Measurements from ENCODE around the gene DBT. TPM values are rescaled to one million over a fixed set of nuclear protein-coding genes. Genes with fewer than 3 reads are reported as not detected.
A peak's percentile ranks its signal among the peaks of the same experiment; 100 is the strongest.
"Not testable (repeated sequence)": the region's sequence is repeated elsewhere in the genome, so short reads cannot be mapped to it uniquely, and the experiment has no call there.

Gene DBT
- total RNA-seq, 1 donor from 2014 or later = 2.3 TPM

DNA sequence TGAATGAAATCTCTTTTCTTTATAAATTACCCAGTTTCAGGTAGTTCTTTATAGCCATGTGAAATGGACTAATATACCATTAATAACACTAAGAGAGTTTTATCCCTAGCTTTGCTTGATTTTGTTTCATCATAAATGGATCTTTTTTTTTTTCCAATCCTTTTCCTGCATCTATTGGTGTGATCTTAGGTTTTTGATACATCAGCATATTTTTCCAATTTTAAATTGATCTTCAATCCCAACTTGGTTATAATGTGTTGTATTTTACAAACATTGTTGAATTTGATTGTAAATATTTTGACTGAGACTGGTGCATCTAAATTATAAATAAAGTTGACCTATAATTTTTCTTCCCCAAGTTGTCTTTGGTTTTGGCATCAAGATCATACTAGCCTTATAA, 12.1 kb upstream of the DBT start:
- intact Hi-C loops (cut with DNase I) = no loop called here
- H3K9me3 ChIP-seq = no peaks in the 10 kb centered on the region
- no peaks in the 10 kb centered on the region for H3K36me3 ChIP-seq

GRCh38 chr1:100258427-100258826, 8.8 kb upstream of the DBT start:
- H3K27me3 ChIP-seq; H3K9me3 ChIP-seq; H3K4me3 ChIP-seq; intact Hi-C loops (cut with DNase I); H3K27ac ChIP-seq; H3K4me1 ChIP-seq; DNase-seq (ENCODE audit: low spot score in 2 of 2); H3K36me3 ChIP-seq: not testable (repeated sequence)

More for the DNA sequence above, 12.1 kb upstream of the DBT start:
- peaks cover 0 to 7% of the 10 kb centered on the region in 2 donors for H3K4me1 ChIP-seq
- TF ChIP-seq, protein P1, sequence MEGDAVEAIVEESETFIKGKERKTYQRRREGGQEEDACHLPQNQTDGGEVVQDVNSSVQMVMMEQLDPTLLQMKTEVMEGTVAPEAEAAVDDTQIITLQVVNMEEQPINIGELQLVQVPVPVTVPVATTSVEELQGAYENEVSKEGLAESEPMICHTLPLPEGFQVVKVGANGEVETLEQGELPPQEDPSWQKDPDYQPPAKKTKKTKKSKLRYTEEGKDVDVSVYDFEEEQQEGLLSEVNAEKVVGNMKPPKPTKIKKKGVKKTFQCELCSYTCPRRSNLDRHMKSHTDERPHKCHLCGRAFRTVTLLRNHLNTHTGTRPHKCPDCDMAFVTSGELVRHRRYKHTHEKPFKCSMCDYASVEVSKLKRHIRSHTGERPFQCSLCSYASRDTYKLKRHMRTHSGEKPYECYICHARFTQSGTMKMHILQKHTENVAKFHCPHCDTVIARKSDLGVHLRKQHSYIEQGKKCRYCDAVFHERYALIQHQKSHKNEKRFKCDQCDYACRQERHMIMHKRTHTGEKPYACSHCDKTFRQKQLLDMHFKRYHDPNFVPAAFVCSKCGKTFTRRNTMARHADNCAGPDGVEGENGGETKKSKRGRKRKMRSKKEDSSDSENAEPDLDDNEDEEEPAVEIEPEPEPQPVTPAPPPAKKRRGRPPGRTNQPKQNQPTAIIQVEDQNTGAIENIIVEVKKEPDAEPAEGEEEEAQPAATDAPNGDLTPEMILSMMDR (IDR thresholded peaks at IDR 0.05) = no peak
- no peak overlapping the region for H3K4me3 ChIP-seq
- no peaks in the 10 kb centered on the region for H3K27me3 ChIP-seq
- H3K27ac ChIP-seq = no peak overlapping the region
- no peak for DNase-seq (ENCODE audit: low spot score in 2 of 2)

- intact Hi-C loops (cut with DNase I); H3K27me3 ChIP-seq; DNase-seq (ENCODE audit: low spot score in 2 of 2); H3K4me1 ChIP-seq; H3K4me3 ChIP-seq; H3K36me3 ChIP-seq; H3K27ac ChIP-seq; H3K9me3 ChIP-seq: not testable (repeated sequence)
These were observed 6.6 kb upstream of the DBT start for GRCh38 chr1:100256273-100256672.

DNA sequence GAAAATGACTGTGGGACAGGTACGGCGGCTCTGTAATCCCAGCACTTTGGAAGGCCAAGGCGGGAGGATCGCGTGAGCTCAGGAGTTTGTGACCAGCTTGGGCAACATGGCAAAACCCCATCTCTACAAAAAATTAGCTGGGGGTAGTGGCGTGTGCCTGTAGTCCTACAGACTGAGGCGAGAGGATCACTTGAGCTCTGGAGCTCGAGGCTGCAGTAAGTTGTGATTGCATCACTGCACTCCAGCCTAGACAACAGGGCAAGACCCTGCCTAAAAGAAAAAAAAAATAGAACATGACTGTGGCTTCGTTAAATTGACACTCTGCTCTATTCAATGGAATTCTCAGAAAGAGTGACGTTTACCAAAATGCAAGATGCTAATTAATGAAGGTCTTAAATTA, 3.9 kb upstream of the DBT start:
- no peak for DNase-seq (ENCODE audit: low spot score in 2 of 2)
- Histone ChIP-seq H3K9me3 (no peaks in the 10 kb centered on the region), H3K27me3 (no peaks in the 10 kb centered on the region), H3K4me1 (no peaks in the 10 kb centered on the region), H3K36me3 (no peaks in the 10 kb centered on the region), H3K4me3 (no peak overlapping the region), H3K27ac (no peak overlapping the region)
- intact Hi-C loops (cut with DNase I) = no loop called here
- TF ChIP-seq, protein P1 (IDR thresholded peaks at IDR 0.05) = no peak

GRCh38 chr1:100252901-100253300, 3.3 kb upstream of the DBT start:
- Histone ChIP-seq H3K36me3 (no peaks in the 10 kb centered on the region), H3K27ac (no peak overlapping the region), H3K9me3 (no peaks in the 10 kb centered on the region), H3K4me3 (no peak overlapping the region), H3K4me1 (no peaks in the 10 kb centered on the region), H3K27me3 (no peaks in the 10 kb centered on the region)
- intact Hi-C loops (cut with DNase I) = no loop called here
- TF ChIP-seq, protein P1 (IDR thresholded peaks at IDR 0.05) = no peak
- DNase-seq (ENCODE audit: low spot score in 2 of 2) = no peak

- TF ChIP-seq, protein P1 (IDR thresholded peaks at IDR 0.05) = no peak
- Histone ChIP-seq H3K27ac (peak overlapping the region in 1 of 2 donors; percentile 85), H3K4me3 (no peak overlapping the region), H3K27me3 (no peaks in the 10 kb centered on the region), H3K4me1 (no peaks in the 10 kb centered on the region), H3K9me3 (no peaks in the 10 kb centered on the region), H3K36me3 (no peaks in the 10 kb centered on the region)
- DNase-seq (ENCODE audit: low spot score in 2 of 2) = no peak
- intact Hi-C loops (cut with DNase I) = no loop called here
These were observed 1.2 kb upstream of the DBT start for GRCh38 chr1:100250807-100251206.

DNA sequence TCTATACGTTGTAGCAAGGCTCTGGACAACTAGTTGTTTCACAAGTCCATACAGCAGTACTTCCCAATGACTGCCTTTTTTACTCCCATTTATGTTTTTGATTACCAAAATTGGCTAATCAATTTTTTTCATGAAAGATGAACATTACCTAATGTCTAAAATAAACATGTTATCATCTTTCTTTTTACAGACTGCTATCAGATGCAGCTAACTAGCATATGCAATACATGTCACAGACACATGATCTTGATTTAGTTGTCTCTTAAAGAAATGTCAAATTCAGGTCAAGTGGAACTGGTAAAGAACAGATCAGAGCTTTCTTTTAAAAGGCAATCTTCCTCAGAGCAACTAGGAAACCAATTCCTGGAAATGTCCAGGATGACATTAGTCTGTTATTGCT, 630 bp upstream of the DBT start:
- Histone ChIP-seq H3K4me1 (no peaks in the 10 kb centered on the region), H3K4me3 (peak overlapping the region; percentile 57 to 85), H3K27me3 (no peaks in the 10 kb centered on the region), H3K9me3 (no peaks in the 10 kb centered on the region), H3K36me3 (no peaks in the 10 kb centered on the region), H3K27ac (peak overlapping the region; percentile 24 to 85)
- intact Hi-C loops (cut with DNase I) = no loop called here
- TF ChIP-seq, protein P1 (IDR thresholded peaks at IDR 0.05) = no peak
- no peak for DNase-seq (ENCODE audit: low spot score in 2 of 2)
